IMR-90 (cell line): ENCODE measurements around the gene SPTLC1.

Experiments used
- BHLHE40 ChIP-seq: fragments of 150-350 bp; IDR thresholded peaks from 2 replicates; pipeline ENCODE4 v1.6.1; 2016; ENCODE audit warnings: mild to moderate bottlenecking, low read depth, low read length
- CEBPB ChIP-seq: IDR thresholded peaks from 2 replicates; pipeline ENCODE4 v1.6.1; 2012; ENCODE audit warnings: low read depth, low read length, improper control_type of control experiment
- CHD1 ChIP-seq: IDR thresholded peaks from 2 replicates; pipeline ENCODE4 v1.6.1; 2012; ENCODE audit warnings: low read depth, low read length, improper control_type of control experiment
- MAZ ChIP-seq: IDR thresholded peaks from 2 replicates; pipeline ENCODE4 v1.6.1; 2012; ENCODE audit warnings: low read depth, mild to moderate bottlenecking, low read length, improper control_type of control experiment, moderate library complexity, borderline replicate concordance
- NFE2L2 ChIP-seq: fragments of 150-350 bp; IDR thresholded peaks from 2 replicates; pipeline ENCODE4 v1.6.1; 2016; ENCODE audit warnings: low read depth, mild to moderate bottlenecking, low read length
- POLR2A ChIP-seq: IDR thresholded peaks from 2 replicates; pipeline ENCODE4 v1.6.1; 2012; ENCODE audit warnings: mild to moderate bottlenecking, low read depth, low read length
- RAD21 ChIP-seq: IDR thresholded peaks from 2 replicates; pipeline ENCODE4 v1.6.1; 2012; ENCODE audit warnings: low read length, improper control_type of control experiment
- RCOR1 ChIP-seq: IDR thresholded peaks from 2 replicates; pipeline ENCODE4 v1.6.1; 2012; ENCODE audit warnings: mild to moderate bottlenecking, low read length, improper control_type of control experiment; ENCODE audit not compliant: insufficient replicate concordance
- RFX5 ChIP-seq: IDR thresholded peaks from 2 replicates; pipeline ENCODE4 v1.8.0; 2012; ENCODE audit warnings: low read depth, mild to moderate bottlenecking, low read length, moderate library complexity
- SMC3 ChIP-seq: fragments of 150-350 bp; IDR thresholded peaks from 2 replicates; pipeline ENCODE4 v1.6.1; 2016; ENCODE audit warnings: low read depth, mild to moderate bottlenecking, antibody characterized with exemption, low read length, moderate library complexity
- USF2 ChIP-seq: fragments of 150-350 bp; IDR thresholded peaks from 2 replicates; pipeline ENCODE4 v1.6.1; 2017; ENCODE audit warnings: mild to moderate bottlenecking, antibody characterized with exemption, low read length, low read depth
- TF ChIP-seq, protein P1 (sequence below): conservative IDR thresholded peaks from 2 replicates; pipeline ENCODE4 v1.5.1; 2012; ENCODE audit warnings: mild to moderate bottlenecking, low read depth, low read length, improper control_type of control experiment

DNA sequence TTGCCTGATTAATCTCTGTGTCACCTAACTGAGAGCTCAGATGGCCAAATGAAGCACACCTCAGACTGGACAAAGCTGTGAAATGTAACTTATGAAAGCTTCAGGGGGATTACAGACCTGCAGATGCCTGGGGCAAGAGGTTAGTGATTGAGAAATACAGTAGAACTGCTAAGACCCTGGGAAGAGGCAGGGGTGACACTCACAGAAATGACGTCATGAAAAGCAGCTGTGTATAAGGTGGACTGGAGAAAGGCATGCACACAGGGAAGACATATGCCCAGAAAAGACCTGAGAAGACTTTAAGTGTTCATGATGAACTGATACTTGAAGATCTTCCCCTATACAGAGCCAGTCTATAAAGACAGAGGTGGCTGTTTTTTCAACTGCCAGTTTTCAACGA is 49.3 kb upstream of the SPTLC1 start:
- TF ChIP-seq, protein P1, sequence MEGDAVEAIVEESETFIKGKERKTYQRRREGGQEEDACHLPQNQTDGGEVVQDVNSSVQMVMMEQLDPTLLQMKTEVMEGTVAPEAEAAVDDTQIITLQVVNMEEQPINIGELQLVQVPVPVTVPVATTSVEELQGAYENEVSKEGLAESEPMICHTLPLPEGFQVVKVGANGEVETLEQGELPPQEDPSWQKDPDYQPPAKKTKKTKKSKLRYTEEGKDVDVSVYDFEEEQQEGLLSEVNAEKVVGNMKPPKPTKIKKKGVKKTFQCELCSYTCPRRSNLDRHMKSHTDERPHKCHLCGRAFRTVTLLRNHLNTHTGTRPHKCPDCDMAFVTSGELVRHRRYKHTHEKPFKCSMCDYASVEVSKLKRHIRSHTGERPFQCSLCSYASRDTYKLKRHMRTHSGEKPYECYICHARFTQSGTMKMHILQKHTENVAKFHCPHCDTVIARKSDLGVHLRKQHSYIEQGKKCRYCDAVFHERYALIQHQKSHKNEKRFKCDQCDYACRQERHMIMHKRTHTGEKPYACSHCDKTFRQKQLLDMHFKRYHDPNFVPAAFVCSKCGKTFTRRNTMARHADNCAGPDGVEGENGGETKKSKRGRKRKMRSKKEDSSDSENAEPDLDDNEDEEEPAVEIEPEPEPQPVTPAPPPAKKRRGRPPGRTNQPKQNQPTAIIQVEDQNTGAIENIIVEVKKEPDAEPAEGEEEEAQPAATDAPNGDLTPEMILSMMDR: no peak
- TF ChIP-seq CEBPB (no peak), RAD21 (no peak), CHD1 (no peak), POLR2A (no peak), BHLHE40 (no peak), NFE2L2 (no peak), SMC3 (no peak), MAZ (no peak), RFX5 (no peak), RCOR1 (no peak), USF2 (no peak)
